B cell (primary cell): ENCODE data around the gene DIS3L2.

Experiments used
- CTCF ChIP-seq: fragments of 200-600 bp; IDR thresholded peaks from one replicate; pipeline ENCODE4 v1.8.0; 2022; ENCODE audit warnings: antibody characterized with exemption, mild to moderate bottlenecking
- EZH2 ChIP-seq: IDR thresholded peaks from 2 replicates; pipeline ENCODE4 v1.6.1; 2012; ENCODE audit warnings: borderline replicate concordance, low read depth, mild to moderate bottlenecking, moderate library complexity, low read length; ENCODE audit not compliant: insufficient read depth, poor library complexity, severe bottlenecking

- TF ChIP-seq CTCF (no peak), EZH2 (no peak)
Measured at GRCh38 chr2:231937057-231937456, 24.5 kb upstream of the DIS3L2 start.
